ENCODE measurements around the gene TMEM225.

The TMEM225 gene

GRCh38 chr11:123853038-123853437 is 32.4 kb downstream of the TMEM225 start:
- TF ChIP-seq CTCF (IDR thresholded peaks at IDR 0.05; ENCODE audit: low read depth, low read length, missing control alignments): no peak
- in situ Hi-C loops (cut with HindIII; ENCODE audit: low sequenced_read_pairs): no loop called here
- no peak for DNase-seq (ENCODE audit: low read depth)
- H3K4me3 ChIP-seq (ENCODE audit: low read depth, low read length): no peak overlapping the region

GRCh38 chr11:123852321-123852720 is 33.1 kb downstream of the TMEM225 start:
- no peak for TF ChIP-seq CTCF (IDR thresholded peaks at IDR 0.05; ENCODE audit: low read depth, low read length, missing control alignments)
- no peak overlapping the region for H3K4me3 ChIP-seq (ENCODE audit: low read depth, low read length)
- in situ Hi-C loops (cut with HindIII; ENCODE audit: low sequenced_read_pairs): no loop called here
- DNase-seq (ENCODE audit: low read depth): no peak

- DNase-seq (ENCODE audit: low read depth): no peak
- TF ChIP-seq CTCF (IDR thresholded peaks at IDR 0.05; ENCODE audit: low read depth, low read length, missing control alignments): no peak
- no peak overlapping the region for H3K4me3 ChIP-seq (ENCODE audit: low read depth, low read length)
- in situ Hi-C loops (cut with HindIII; ENCODE audit: low sequenced_read_pairs): no loop called here
These were observed 34.4 kb downstream of the TMEM225 start for GRCh38 chr11:123851110-123851509.

GRCh38 chr11:123841174-123841573 is 44.3 kb downstream of the TMEM225 start:
- in situ Hi-C loops (cut with HindIII; ENCODE audit: low sequenced_read_pairs): no loop called here
- no peak for TF ChIP-seq CTCF (IDR thresholded peaks at IDR 0.05; ENCODE audit: low read depth, low read length, missing control alignments)
- no peak overlapping the region for H3K4me3 ChIP-seq (ENCODE audit: low read depth, low read length)
- no peak for DNase-seq (ENCODE audit: low read depth)

- H3K4me3 ChIP-seq (ENCODE audit: low read depth, low read length): no peak overlapping the region
- DNase-seq (ENCODE audit: low read depth): no peak
- in situ Hi-C loops (cut with HindIII; ENCODE audit: low sequenced_read_pairs): no loop called here
- no peak for TF ChIP-seq CTCF (IDR thresholded peaks at IDR 0.05; ENCODE audit: low read depth, low read length, missing control alignments)
These were observed 46.3 kb downstream of the TMEM225 start for GRCh38 chr11:123839131-123839530.

- DNase-seq (ENCODE audit: low read depth): no peak
- no peak overlapping the region for H3K4me3 ChIP-seq (ENCODE audit: low read depth, low read length)
- TF ChIP-seq CTCF (IDR thresholded peaks at IDR 0.05; ENCODE audit: low read depth, low read length, missing control alignments): no peak
- in situ Hi-C loops (cut with HindIII; ENCODE audit: low sequenced_read_pairs): no loop called here
These were observed 46.8 kb downstream of the TMEM225 start for GRCh38 chr11:123838659-123839058.

GRCh38 chr11:123838199-123838598 is 47.3 kb downstream of the TMEM225 start:
- TF ChIP-seq CTCF (IDR thresholded peaks at IDR 0.05; ENCODE audit: low read depth, low read length, missing control alignments): no peak
- in situ Hi-C loops (cut with HindIII; ENCODE audit: low sequenced_read_pairs): no loop called here
- H3K4me3 ChIP-seq (ENCODE audit: low read depth, low read length): no peak overlapping the region
- DNase-seq (ENCODE audit: low read depth): no peak
